ENCODE data around the gene COL27A1. TPM values are rescaled to one million over a fixed set of nuclear protein-coding genes. Genes with fewer than 3 reads are reported as not detected.

COL27A1 gene
- total and polyA plus RNA-seq, 2 donors (not counting 3 experiments of a cell fraction or from before 2014, with no cell fraction given), result 14.7 to 49.1 TPM

- Histone ChIP-seq H3K79me2 (ENCODE audit: control insufficient read depth, insufficient read depth, low read length) (no peaks in the 10 kb centered on the region), H3K27ac (ENCODE audit: insufficient read depth, low read depth, low read length) (no peak overlapping the region), H3K27me3 (ENCODE audit: control insufficient read depth in 2 of 2, insufficient read depth in 2 of 2, low read length in 2 of 2) (no peaks in the 10 kb centered on the region), H3K4me3 (replicated peaks in 1 of 3; ENCODE audit: insufficient read depth in 1 of 3, low read depth in 1 of 3, low read length in 3 of 3) (no peak overlapping the region), H3K9ac (replicated peaks; ENCODE audit: extremely low read depth, insufficient read depth, low read length) (no peak overlapping the region), H4K20me1 (replicated peaks; ENCODE audit: control insufficient read depth, extremely low read depth, insufficient read depth, low read length) (no peaks in the 10 kb centered on the region), H3K4me1 (ENCODE audit: control insufficient read depth, extremely low read depth, insufficient read depth, low read length) (peaks cover 19% of the 10 kb centered on the region), H3K9me1 (replicated peaks; ENCODE audit: control insufficient read depth, extremely low read depth, insufficient read depth, low read length) (no peaks in the 10 kb centered on the region), H3K4me2 (ENCODE audit: insufficient read depth, low read length) (no peak overlapping the region), H3K36me3 (ENCODE audit: control insufficient read depth in 2 of 2, extremely low read depth in 1 of 2, insufficient read depth in 2 of 2, low read length in 2 of 2) (no peaks in the 10 kb centered on the region), H3K9me3 (replicated peaks; ENCODE audit: control insufficient read depth, insufficient read depth, low read length) (no peaks in the 10 kb centered on the region), H2AFZ (ENCODE audit: low read depth, low read length) (no peak overlapping the region)
- ChIA-PET CTCF (no interaction called here), POLR2A (no interaction called here)
- no peak for DNase-seq (ENCODE audit: low read depth, low spot score)
- intact Hi-C loops (cut with micrococcal nuclease), result no loop called here
- dilution Hi-C loops (cut with MboI; ENCODE audit: extremely low pct_ligation_motif_present, low sequenced_read_pairs), result no loop called here
- TF ChIP-seq, protein P1, sequence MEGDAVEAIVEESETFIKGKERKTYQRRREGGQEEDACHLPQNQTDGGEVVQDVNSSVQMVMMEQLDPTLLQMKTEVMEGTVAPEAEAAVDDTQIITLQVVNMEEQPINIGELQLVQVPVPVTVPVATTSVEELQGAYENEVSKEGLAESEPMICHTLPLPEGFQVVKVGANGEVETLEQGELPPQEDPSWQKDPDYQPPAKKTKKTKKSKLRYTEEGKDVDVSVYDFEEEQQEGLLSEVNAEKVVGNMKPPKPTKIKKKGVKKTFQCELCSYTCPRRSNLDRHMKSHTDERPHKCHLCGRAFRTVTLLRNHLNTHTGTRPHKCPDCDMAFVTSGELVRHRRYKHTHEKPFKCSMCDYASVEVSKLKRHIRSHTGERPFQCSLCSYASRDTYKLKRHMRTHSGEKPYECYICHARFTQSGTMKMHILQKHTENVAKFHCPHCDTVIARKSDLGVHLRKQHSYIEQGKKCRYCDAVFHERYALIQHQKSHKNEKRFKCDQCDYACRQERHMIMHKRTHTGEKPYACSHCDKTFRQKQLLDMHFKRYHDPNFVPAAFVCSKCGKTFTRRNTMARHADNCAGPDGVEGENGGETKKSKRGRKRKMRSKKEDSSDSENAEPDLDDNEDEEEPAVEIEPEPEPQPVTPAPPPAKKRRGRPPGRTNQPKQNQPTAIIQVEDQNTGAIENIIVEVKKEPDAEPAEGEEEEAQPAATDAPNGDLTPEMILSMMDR (IDR thresholded peaks at IDR 0.05; ENCODE audit: extremely low read depth in 1 of 2, insufficient read depth in 1 of 2, low read depth in 1 of 2, low read length in 2 of 2), result no peak
- TF ChIP-seq GATA2 (IDR thresholded peaks at IDR 0.05; ENCODE audit: insufficient read depth, insufficient read length, low read depth, low read length) (no peak), EZH2 (IDR thresholded peaks at IDR 0.05; ENCODE audit: borderline replicate concordance, low read depth, low read length, severe bottlenecking) (no peak)
- no peak for FAIRE-seq
- BruUV-seq (replicated peaks), result no TSS peak
Observed at GRCh38 chr9:114174557-114174875, 19.2 kb downstream of the COL27A1 start.

- FAIRE-seq (no peak), DNase-seq (ENCODE audit: low read depth, low spot score) (no peak)
- Histone ChIP-seq H3K4me1 (ENCODE audit: control insufficient read depth, extremely low read depth, insufficient read depth, low read length) (peaks cover 19% of the 10 kb centered on the region), H4K20me1 (replicated peaks; ENCODE audit: control insufficient read depth, extremely low read depth, insufficient read depth, low read length) (no peaks in the 10 kb centered on the region), H3K27ac (ENCODE audit: insufficient read depth, low read depth, low read length) (no peak overlapping the region), H2AFZ (ENCODE audit: low read depth, low read length) (no peak overlapping the region), H3K9me1 (replicated peaks; ENCODE audit: control insufficient read depth, extremely low read depth, insufficient read depth, low read length) (no peaks in the 10 kb centered on the region), H3K9me3 (replicated peaks; ENCODE audit: control insufficient read depth, insufficient read depth, low read length) (no peaks in the 10 kb centered on the region), H3K4me3 (replicated peaks in 1 of 3; ENCODE audit: insufficient read depth in 1 of 3, low read depth in 1 of 3, low read length in 3 of 3) (no peak overlapping the region), H3K79me2 (ENCODE audit: control insufficient read depth, insufficient read depth, low read length) (no peaks in the 10 kb centered on the region), H3K4me2 (ENCODE audit: insufficient read depth, low read length) (no peak overlapping the region), H3K36me3 (ENCODE audit: control insufficient read depth in 2 of 2, extremely low read depth in 1 of 2, insufficient read depth in 2 of 2, low read length in 2 of 2) (no peaks in the 10 kb centered on the region), H3K9ac (replicated peaks; ENCODE audit: extremely low read depth, insufficient read depth, low read length) (no peak overlapping the region), H3K27me3 (ENCODE audit: control insufficient read depth in 2 of 2, insufficient read depth in 2 of 2, low read length in 2 of 2) (no peaks in the 10 kb centered on the region)
- no peak for TF ChIP-seq GATA2 (IDR thresholded peaks at IDR 0.05; ENCODE audit: insufficient read depth, insufficient read length, low read depth, low read length)
- TF ChIP-seq EZH2 (IDR thresholded peaks at IDR 0.05; ENCODE audit: borderline replicate concordance, low read depth, low read length, severe bottlenecking), result no peak
- TF ChIP-seq POLR2AphosphoS5 (IDR thresholded peaks at IDR 0.05; ENCODE audit: insufficient read depth, low read depth, low read length), result no peak
- TF ChIP-seq, protein P1 (IDR thresholded peaks at IDR 0.05; ENCODE audit: extremely low read depth in 1 of 2, insufficient read depth in 1 of 2, low read depth in 1 of 2, low read length in 2 of 2), result no peak
- no peak for TF ChIP-seq MYC (IDR thresholded peaks at IDR 0.05; ENCODE audit: low read depth, low read length)
- TF ChIP-seq MAX (IDR thresholded peaks at IDR 0.05; ENCODE audit: insufficient read depth, insufficient read length), result no peak
- no peak for TF ChIP-seq JUN (IDR thresholded peaks at IDR 0.05; ENCODE audit: borderline replicate concordance, insufficient read depth, insufficient read length, low read depth)
- no peak for TF ChIP-seq FOS (IDR thresholded peaks at IDR 0.05; ENCODE audit: borderline replicate concordance, insufficient read depth, low read length)
- POLR2A ChIA-PET, result no interaction called here
- dilution Hi-C loops (cut with MboI; ENCODE audit: extremely low pct_ligation_motif_present, low sequenced_read_pairs), result no loop called here
- no TSS peak for BruUV-seq (replicated peaks)
- intact Hi-C loops (cut with micrococcal nuclease), result no loop called here
- CTCF ChIA-PET, result interaction anchor here (3.4 kb wide), 1 partner anchor 67 kb away, joined by 12 read pairs; no protein-coding TSS in a partner anchor
Observed at GRCh38 chr9:114174876-114175771, 19.8 kb downstream of the COL27A1 start.

Measured in endothelial cell of umbilical vein (primary cell).